ENCODE measurements around the gene ACTL7B. TPM values are rescaled to one million over a fixed set of nuclear protein-coding genes. Genes with fewer than 3 reads are reported as not detected.
"Not testable (repeated sequence)": the region's sequence is repeated elsewhere in the genome, so short reads cannot be mapped to it uniquely, and the experiment has no call there.

ACTL7B gene, protein sequence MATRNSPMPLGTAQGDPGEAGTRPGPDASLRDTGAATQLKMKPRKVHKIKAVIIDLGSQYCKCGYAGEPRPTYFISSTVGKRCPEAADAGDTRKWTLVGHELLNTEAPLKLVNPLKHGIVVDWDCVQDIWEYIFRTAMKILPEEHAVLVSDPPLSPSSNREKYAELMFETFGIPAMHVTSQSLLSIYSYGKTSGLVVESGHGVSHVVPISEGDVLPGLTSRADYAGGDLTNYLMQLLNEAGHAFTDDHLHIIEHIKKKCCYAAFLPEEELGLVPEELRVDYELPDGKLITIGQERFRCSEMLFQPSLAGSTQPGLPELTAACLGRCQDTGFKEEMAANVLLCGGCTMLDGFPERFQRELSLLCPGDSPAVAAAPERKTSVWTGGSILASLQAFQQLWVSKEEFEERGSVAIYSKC
- total RNA-seq (2014; rRNA removed; shearing (Covaris generic)): not detected in 2 replicates

- no peak for DNase-seq (ENCODE audit: low spot score)
Observed at GRCh38 chr9:108855888-108856287, at the start of gene ACTL7B. ACTL7B (minus strand) TSS chr9:108855986; CDS start chr9:108855930, 56 bp downstream.

GRCh38 chr9:108905494-108905893 lies 49.7 kb upstream of the ACTL7B start:
- DNase-seq (ENCODE audit: low spot score): no peak

DNA sequence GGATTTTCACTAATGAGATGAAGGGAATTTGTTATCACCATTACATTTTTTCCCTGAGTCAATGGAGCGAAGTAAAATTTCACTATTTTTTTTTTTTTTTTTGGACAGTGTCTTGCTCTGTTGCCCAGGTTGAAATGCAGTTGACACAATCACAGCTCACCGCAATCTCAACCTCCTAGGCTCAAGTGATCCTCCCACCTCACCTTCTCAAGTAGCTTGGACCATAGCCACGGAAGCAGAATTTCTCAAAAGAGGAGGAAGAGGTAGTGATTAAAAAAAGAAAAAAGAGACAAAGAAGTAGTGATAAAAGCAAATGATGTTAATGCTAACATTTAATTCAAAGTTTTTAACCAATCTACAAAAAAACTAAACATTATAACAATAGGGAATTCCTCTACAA lies 48.4 kb upstream of the ACTL7B start:
- no peak for DNase-seq (ENCODE audit: low spot score)

- DNase-seq (ENCODE audit: low spot score): no peak
Observed at GRCh38 chr9:108903420-108904103, 47.8 kb upstream of the ACTL7B start.

- no peak for DNase-seq (ENCODE audit: low spot score)
Observed at GRCh38 chr9:108900176-108900575, 44.4 kb upstream of the ACTL7B start.

GRCh38 chr9:108899023-108899695 lies 43.4 kb upstream of the ACTL7B start:
- not testable (repeated sequence) for DNase-seq (ENCODE audit: low spot score)

GRCh38 chr9:108897324-108898096 lies 41.7 kb upstream of the ACTL7B start:
- no peak for DNase-seq (ENCODE audit: low spot score)

DNA sequence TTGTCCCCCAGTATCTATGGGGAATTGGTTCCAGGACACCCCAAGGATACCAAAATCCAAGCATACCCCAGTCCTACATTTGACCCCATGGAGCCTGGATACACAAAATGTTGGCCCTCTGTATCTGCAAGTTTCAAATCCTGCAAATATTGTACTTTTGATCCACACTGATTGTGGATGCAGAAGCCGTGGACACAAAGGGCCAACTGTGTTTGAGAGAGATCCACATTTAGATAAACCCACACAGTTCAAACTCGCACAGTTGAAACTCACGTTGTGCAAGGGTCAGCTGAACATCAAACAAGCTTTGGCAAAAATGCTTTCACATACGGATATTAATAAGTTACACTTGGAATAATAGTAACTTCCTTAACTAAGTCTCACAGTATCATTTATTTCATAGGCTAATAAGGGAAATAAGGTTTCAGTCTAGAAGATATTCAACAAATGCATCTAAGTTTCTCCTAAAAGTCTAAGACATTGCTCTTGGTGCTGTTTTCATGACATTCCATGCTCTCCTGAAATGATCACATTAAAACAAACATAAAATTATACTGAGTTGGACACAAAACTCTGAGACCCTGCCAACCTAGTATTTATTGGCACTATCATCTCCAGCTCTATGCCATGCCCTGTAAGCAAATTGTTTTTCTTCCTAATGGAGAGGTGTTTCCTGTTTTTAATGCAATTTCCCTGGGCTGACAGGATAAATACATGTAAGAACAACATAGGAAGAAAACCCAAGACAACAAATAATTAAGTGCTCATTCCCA lies 38.6 kb upstream of the ACTL7B start:
- no peak for DNase-seq (ENCODE audit: low spot score)

GRCh38 chr9:108889649-108890067 lies 33.9 kb upstream of the ACTL7B start:
- DNase-seq (ENCODE audit: low spot score): peak; percentile 11

DNA sequence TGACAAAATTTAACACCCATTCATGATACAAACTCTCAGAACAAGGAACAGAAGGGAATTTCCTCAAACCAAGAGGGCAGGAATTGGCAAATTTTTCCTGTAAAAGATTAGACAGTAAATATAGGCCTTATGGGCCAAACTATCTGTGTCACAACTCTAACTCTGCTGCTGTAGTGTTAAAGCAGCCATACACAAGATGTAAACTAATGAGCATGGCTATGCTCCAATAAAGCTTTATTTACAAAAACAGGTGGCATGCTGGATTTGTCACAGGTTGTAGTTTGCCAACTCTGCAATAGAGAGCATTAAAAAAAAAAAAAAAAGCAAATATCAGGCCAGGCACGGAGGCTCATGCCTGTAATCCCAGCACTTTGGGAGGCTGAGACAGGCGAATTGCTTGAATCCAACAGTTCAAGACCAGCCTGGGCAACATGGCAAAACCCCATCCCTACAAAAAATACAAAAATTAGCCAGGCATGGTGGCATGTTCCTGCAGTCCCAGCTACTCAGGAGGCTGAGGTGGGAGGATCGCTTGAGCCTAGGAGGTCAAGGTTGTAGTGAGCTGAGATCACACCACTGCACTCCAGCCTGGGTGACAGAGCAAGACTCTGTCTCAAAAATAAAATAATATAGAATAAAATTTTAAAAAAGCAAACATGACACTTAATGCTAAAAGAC lies 30.9 kb upstream of the ACTL7B start:
- DNase-seq (ENCODE audit: low spot score): not testable (repeated sequence)

GRCh38 chr9:108885643-108886348 lies 30.0 kb upstream of the ACTL7B start:
- DNase-seq (ENCODE audit: low spot score): peak; percentile 72

- DNase-seq (ENCODE audit: low spot score): no peak
Observed at GRCh38 chr9:108884701-108885100, 28.9 kb upstream of the ACTL7B start.

- DNase-seq (ENCODE audit: low spot score): no peak
Observed at GRCh38 chr9:108883085-108883484, 27.3 kb upstream of the ACTL7B start.

DNA sequence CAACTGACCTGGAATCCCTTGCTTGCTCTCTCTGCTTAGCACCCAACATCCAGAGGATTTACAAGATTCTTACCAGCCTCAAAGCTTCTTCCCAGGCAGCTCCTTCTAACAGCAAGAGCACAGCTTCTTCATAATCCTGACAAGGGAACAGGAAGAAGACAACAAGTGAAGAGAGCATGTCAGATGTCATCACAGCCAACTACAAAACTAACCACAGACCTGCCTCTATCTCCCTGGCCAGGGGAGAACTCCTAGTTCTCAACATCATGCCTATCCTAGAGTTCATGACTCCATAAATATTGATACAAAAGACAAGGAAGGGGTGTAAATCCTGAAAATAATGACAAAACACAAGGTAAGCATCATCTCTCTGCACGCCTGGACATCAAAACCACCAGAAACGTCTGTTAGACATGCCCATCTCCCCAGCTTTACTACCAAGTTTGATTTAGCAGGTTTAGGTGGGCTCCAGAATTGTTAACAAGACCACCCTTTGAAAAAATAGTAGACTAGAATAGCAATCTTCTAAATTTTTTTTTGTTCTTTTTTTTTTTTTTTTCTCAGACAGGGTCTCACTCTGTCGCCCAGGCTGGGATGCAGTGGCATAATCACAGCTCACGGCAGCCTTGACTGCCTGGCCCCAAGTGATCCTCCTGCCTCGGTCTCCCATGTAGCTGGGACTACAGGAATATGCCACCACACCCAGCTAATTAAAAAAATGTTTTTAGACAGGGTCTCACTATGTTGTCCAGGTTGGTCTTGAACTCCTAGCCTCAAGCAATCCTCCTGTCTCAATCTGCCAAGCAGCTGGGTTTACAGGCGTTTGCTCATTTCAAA lies 26.5 kb upstream of the ACTL7B start:
- no peak for DNase-seq (ENCODE audit: low spot score)

DNA sequence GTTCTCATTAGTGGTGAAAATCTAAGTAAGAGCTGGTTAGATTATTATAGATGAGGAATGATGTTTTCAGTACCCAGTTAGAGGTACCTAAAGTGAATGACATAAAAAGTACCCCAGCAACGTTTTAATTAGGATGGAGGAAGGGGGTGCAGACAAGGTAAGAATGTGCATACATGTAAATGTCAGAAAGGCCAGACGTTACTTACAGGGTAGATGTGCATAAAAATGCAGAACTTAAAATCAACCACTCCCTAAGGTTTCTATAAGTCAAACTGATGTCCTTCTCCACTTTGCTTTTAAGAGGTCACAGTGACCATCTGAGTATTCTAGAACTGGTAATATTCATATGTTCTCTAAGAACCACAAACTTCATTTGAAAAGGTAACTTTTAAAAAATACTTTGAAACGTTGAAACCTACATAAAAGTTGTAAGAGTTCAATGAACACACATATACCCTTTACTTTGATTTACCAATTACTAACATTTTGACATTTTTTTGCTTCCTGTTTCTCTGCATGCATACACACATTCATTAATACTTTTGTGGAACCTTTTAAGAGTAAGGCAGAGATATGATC lies 25.0 kb upstream of the ACTL7B start:
- DNase-seq (ENCODE audit: low spot score): no peak

DNA sequence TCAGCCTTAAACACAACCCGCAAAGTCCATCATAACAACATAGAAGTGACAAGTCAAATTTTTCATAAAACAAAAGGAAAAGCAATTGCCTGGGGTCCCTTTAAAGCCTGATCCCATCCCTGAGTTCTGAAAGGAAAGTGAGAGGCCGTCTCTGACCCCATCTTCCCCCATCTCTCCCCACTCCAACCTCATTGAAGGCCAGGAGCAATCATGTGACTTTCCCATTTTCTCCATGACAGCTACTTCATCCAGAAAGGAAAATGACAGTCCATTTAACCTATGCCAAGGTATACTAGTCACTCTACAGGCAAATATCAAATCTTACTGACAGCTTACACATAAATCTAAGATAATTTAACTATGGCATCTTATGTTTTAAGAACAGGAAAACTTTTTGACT lies 21.7 kb upstream of the ACTL7B start:
- no peak for DNase-seq (ENCODE audit: low spot score)

DNA sequence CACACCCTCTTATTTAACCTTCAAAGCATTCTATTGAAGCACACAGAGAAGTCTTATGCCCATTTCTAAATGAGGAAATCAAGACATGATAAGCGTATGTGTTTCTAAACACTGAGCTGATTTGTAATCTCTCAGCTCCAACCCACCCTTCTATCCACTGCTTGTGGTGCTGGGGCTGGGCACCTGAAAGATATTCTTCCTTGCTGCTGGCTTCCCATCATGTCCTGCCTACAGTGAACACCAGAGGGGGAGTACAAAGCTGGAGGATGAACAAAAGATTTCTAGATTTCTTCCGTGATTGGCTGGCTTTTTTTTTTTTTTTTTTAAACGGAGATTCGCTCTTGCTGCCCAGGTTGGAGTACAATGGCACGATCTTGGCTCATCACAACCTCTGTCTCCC lies 20.6 kb upstream of the ACTL7B start:
- DNase-seq (ENCODE audit: low spot score): no peak

- DNase-seq (ENCODE audit: low spot score): no peak
Observed at GRCh38 chr9:108874058-108874788, 18.4 kb upstream of the ACTL7B start.

All from H4 (cell line).